HL-60 (cell line): ENCODE measurements around the gene SETD3.

Experiments used
- DNase-seq, 2 experiments: peaks; one replicate each; pipeline ENCODE4 v3.0.0-alpha.2; 2010 to 2020; ENCODE audit warnings: low read depth in 1 of 2, low spot score in 1 of 2
- H3K27ac ChIP-seq: fragments of 250-450 bp; sonication (Bioruptor Pico); replicated peaks from 2 replicates; pipeline ENCODE4 v1.5.1; 2020; ENCODE audit warnings: mild to moderate bottlenecking, moderate library complexity
- H3K27me3 ChIP-seq: fragments of 250-450 bp; sonication (Bioruptor Pico); 2 replicates; pipeline ENCODE4 v1.5.1; 2021; ENCODE audit warnings: mild to moderate bottlenecking, moderate library complexity; ENCODE audit not compliant: insufficient read depth, poor library complexity, severe bottlenecking
- H3K4me3 ChIP-seq: replicated peaks from 2 replicates; pipeline ENCODE4 v1.5.1; 2011; ENCODE audit warnings: mild to moderate bottlenecking, control low read depth, low read length; ENCODE audit not compliant: insufficient read depth
- CTCF ChIP-seq: IDR thresholded peaks from one replicate; pipeline ENCODE4 v1.5.1; 2011; ENCODE audit warnings: low read length, control low read depth, inconsistent platforms; ENCODE audit not compliant: insufficient read depth
- GABPA ChIP-seq: IDR thresholded peaks from 2 replicates; pipeline ENCODE4 v1.6.1; 2012; ENCODE audit warnings: low read depth
- POLR2AphosphoS5 ChIP-seq: IDR thresholded peaks from 2 replicates; pipeline ENCODE4 v1.6.1; 2012; ENCODE audit warnings: low read depth
- REST ChIP-seq: IDR thresholded peaks from 2 replicates; pipeline ENCODE4 v1.6.1; 2012; ENCODE audit warnings: low read depth; ENCODE audit not compliant: insufficient replicate concordance
- SPI1 ChIP-seq: IDR thresholded peaks from 2 replicates; pipeline ENCODE4 v1.6.1; 2012; ENCODE audit warnings: low read depth, mild to moderate bottlenecking, borderline replicate concordance

The SETD3 gene

GRCh38 chr14:99425272-99425681, 55.4 kb downstream of the SETD3 start:
- no peak for DNase-seq

DNA sequence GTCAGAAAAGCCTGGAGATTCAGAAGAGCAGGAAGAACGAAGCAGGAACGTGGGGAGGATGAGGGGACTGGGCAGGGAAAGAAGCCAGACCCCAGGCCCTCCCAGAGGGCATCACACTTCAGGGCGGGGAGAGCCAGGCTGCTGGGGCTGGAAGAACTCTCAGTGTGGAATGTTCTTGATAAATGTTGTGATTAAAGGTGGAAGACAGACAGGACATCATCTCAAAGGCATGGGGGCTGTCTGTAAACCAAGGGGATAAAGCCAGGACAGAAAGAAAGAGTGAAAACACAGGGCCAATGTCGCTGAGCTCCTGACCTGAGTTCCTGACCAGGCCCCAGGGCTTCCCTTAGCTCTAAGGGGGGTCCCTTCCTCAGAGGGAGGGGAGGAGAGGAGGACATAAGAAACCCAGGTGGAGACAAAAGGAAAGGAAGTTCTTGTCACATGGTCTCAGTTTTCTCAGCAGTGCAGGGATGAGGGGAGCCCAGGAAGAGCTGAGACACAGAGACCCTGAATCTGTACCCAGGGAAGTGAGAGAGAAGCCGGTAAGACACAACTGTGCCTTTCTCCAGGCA, 56.3 kb downstream of the SETD3 start:
- no peak for DNase-seq

More at GRCh38 chr14:99425272-99425681, 55.4 kb downstream of the SETD3 start:
- Histone ChIP-seq H3K27me3 (no peaks in the 10 kb centered on the region), H3K4me3 (no peak overlapping the region), H3K27ac (no peak overlapping the region)
- TF ChIP-seq GABPA (no peak), REST (no peak), SPI1 (no peak), POLR2AphosphoS5 (no peak), CTCF (no peak)

More for the DNA sequence above, 56.3 kb downstream of the SETD3 start:
- no peak for TF ChIP-seq POLR2AphosphoS5
- no peak for TF ChIP-seq SPI1
- no peak for TF ChIP-seq REST
- no peak for TF ChIP-seq CTCF
- TF ChIP-seq GABPA: no peak
- no peaks in the 10 kb centered on the region for H3K27me3 ChIP-seq
- no peak overlapping the region for H3K4me3 ChIP-seq
- H3K27ac ChIP-seq: no peak overlapping the region
